ENCODE results near the gene PDE6A. TPM values are rescaled to one million over a fixed set of nuclear protein-coding genes. Genes with fewer than 3 reads are reported as not detected.

Gene PDE6A
- total RNA-seq, 1 donor from 2014 or later = not detected

DNA sequence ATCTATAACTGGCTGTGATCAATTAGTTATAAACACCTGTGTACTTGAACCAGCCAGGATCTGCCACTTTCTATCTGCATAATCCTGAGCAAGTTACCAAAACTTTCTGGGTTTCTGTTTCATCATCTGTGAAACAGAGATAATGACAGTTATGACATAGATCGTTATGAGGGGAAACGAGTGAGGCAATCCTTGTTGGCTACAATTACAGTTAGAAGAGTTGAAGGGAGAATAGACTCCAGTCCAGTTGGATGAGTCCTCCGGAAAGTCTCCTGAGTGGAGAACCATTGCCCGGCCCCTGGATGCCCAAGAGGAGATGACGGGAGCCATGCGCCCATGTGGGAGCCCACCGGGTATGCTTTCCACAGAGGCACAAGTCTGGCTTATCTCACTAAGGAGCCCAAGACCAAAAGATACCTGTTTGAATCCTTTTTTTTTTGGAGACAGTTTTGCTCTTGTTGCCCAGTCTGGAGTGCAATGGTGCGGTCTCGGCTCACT is 4.5 kb downstream of the PDE6A start:
- Histone ChIP-seq H3K4me1 (ENCODE audit: control insufficient read depth in 3 of 3, insufficient read depth in 3 of 3, low read length in 3 of 3) (peaks cover 0 to 2% (median 0%) of the 10 kb centered on the region in 3 donors), H3K27ac (ENCODE audit: low read depth, low read length) (no peak overlapping the region), H3K4me3 (ENCODE audit: low read length in 3 of 3) (no peak overlapping the region), H3K36me3 (ENCODE audit: control insufficient read depth in 3 of 3, insufficient read depth in 3 of 3, low read length in 3 of 3) (no peaks in the 10 kb centered on the region), H3K27me3 (ENCODE audit: control insufficient read depth in 3 of 3, insufficient read depth in 3 of 3, low read length in 3 of 3) (no peaks in the 10 kb centered on the region), H3K9me3 (ENCODE audit: control insufficient read depth in 3 of 3, low read length in 3 of 3) (no peaks in the 10 kb centered on the region), H3K9ac (ENCODE audit: low read depth in 1 of 3, low read length in 3 of 3) (no peak overlapping the region)

DNA sequence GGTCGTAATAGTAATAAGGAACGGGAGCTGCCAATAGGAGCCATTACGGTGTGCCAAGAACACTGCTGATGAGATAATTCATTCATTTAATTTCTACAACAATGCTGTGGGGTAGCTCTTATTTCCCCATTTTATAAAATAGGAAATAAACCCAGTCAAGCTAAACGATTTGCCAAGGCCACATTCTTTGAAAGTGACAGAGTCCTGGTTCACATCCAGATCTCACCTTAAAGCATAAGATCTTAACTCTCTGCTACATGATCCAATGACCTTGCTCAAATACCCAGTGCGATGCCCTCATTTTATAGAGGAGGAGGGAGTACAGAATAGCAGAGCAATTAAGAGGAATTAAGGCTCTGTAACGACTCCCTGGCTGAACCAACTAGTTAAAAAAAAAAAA is 5.0 kb downstream of the PDE6A start:
- Histone ChIP-seq H3K9ac (ENCODE audit: low read depth in 1 of 3, low read length in 3 of 3) (no peak overlapping the region), H3K27ac (ENCODE audit: low read depth, low read length) (no peak overlapping the region), H3K36me3 (ENCODE audit: control insufficient read depth in 3 of 3, insufficient read depth in 3 of 3, low read length in 3 of 3) (no peaks in the 10 kb centered on the region), H3K27me3 (ENCODE audit: control insufficient read depth in 3 of 3, insufficient read depth in 3 of 3, low read length in 3 of 3) (no peaks in the 10 kb centered on the region), H3K4me3 (ENCODE audit: low read length in 3 of 3) (no peak overlapping the region), H3K4me1 (ENCODE audit: control insufficient read depth in 3 of 3, insufficient read depth in 3 of 3, low read length in 3 of 3) (peaks cover 0 to 2% (median 0%) of the 10 kb centered on the region in 3 donors), H3K9me3 (ENCODE audit: control insufficient read depth in 3 of 3, low read length in 3 of 3) (no peaks in the 10 kb centered on the region)

DNA sequence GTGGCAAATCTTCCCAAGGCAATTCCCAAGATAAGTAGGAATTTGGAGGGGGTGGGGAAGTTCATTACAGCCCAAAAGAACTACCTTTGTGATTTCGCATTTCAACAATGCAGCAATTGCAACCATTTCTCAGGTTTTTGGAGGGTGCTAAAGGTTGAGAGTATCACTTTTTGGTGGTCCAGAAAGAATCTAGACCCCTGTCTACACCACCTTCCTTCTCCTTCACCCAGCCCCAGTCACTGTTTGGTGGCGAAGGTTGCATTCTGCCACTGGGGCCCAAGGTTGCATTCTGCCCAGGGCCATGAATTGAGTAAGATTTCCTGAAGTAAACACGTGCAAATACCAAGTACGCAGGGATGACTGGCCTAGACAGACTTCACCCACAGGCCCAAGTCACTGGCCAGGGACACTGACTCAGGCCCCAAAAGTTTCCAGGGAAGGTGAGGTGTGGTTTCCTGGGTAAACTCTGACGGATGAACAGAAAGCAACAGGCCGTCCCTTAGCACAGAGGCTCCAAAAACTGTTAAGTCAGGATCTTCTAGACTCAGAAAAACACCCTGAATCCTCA is 5.7 kb downstream of the PDE6A start:
- Histone ChIP-seq H3K4me3 (ENCODE audit: low read length in 3 of 3) (no peak overlapping the region), H3K4me1 (ENCODE audit: control insufficient read depth in 3 of 3, insufficient read depth in 3 of 3, low read length in 3 of 3) (peaks cover 0 to 2% (median 0%) of the 10 kb centered on the region in 3 donors), H3K9ac (ENCODE audit: low read depth in 1 of 3, low read length in 3 of 3) (no peak overlapping the region), H3K27me3 (ENCODE audit: control insufficient read depth in 3 of 3, insufficient read depth in 3 of 3, low read length in 3 of 3) (no peaks in the 10 kb centered on the region), H3K36me3 (ENCODE audit: control insufficient read depth in 3 of 3, insufficient read depth in 3 of 3, low read length in 3 of 3) (no peaks in the 10 kb centered on the region), H3K27ac (ENCODE audit: low read depth, low read length) (no peak overlapping the region), H3K9me3 (ENCODE audit: control insufficient read depth in 3 of 3, low read length in 3 of 3) (no peaks in the 10 kb centered on the region)

DNA sequence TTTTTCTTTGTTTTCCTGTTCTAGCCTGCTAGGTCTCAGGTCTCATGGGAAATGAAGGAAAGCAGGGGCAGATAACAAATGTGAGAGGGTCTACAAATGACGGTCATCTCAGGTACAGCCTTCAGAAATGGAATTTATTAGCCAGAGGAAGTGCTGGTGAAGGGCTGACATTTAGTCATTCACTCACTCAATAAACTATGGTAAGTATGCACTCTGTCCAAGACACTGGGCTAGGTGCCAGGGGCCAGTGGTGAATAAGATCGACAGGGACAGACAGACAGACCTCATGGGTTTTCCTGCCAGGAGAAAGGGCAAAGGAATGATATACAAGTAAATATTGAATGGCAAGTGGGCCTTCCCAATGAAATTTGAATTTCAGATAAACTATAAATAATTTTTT is 6.3 kb downstream of the PDE6A start:
- no peak overlapping the region for H3K9ac ChIP-seq (ENCODE audit: low read depth in 1 of 3, low read length in 3 of 3)
- no peaks in the 10 kb centered on the region for H3K36me3 ChIP-seq (ENCODE audit: control insufficient read depth in 3 of 3, insufficient read depth in 3 of 3, low read length in 3 of 3)
- H3K4me3 ChIP-seq (ENCODE audit: low read length in 3 of 3) = no peak overlapping the region
- no peaks in the 10 kb centered on the region for H3K27me3 ChIP-seq (ENCODE audit: control insufficient read depth in 3 of 3, insufficient read depth in 3 of 3, low read length in 3 of 3)
- H3K27ac ChIP-seq (ENCODE audit: low read depth, low read length) = no peak overlapping the region
- H3K9me3 ChIP-seq (ENCODE audit: control insufficient read depth in 3 of 3, low read length in 3 of 3) = no peaks in the 10 kb centered on the region
- H3K4me1 ChIP-seq (ENCODE audit: control insufficient read depth in 3 of 3, insufficient read depth in 3 of 3, low read length in 3 of 3) = peaks cover 0 to 2% (median 0%) of the 10 kb centered on the region in 3 donors

DNA sequence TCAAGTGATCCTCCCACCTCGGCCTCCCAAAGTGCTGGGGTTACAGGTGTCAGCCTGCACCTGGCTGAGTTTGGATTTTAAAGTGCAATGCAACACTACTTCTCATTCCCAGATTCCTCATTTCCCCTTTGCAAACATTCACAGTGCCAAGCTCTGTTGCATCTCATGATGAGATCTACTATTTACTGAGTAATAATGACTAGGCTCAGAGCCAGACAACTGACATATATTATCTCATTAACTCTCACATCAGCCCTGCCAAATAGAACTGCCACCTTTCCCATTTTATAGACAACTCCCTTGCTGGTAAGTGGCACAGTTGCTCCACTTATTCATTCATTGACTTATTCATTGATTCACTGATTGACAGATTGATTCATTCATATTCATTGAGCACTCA is 7.0 kb downstream of the PDE6A start:
- Histone ChIP-seq H3K27ac (ENCODE audit: low read depth, low read length) (no peak overlapping the region), H3K27me3 (ENCODE audit: control insufficient read depth in 3 of 3, insufficient read depth in 3 of 3, low read length in 3 of 3) (no peaks in the 10 kb centered on the region), H3K4me3 (ENCODE audit: low read length in 3 of 3) (no peak overlapping the region), H3K9ac (ENCODE audit: low read depth in 1 of 3, low read length in 3 of 3) (no peak overlapping the region), H3K36me3 (ENCODE audit: control insufficient read depth in 3 of 3, insufficient read depth in 3 of 3, low read length in 3 of 3) (no peaks in the 10 kb centered on the region), H3K9me3 (ENCODE audit: control insufficient read depth in 3 of 3, low read length in 3 of 3) (no peaks in the 10 kb centered on the region), H3K4me1 (ENCODE audit: control insufficient read depth in 3 of 3, insufficient read depth in 3 of 3, low read length in 3 of 3) (peaks cover 0 to 2% (median 0%) of the 10 kb centered on the region in 3 donors)

DNA sequence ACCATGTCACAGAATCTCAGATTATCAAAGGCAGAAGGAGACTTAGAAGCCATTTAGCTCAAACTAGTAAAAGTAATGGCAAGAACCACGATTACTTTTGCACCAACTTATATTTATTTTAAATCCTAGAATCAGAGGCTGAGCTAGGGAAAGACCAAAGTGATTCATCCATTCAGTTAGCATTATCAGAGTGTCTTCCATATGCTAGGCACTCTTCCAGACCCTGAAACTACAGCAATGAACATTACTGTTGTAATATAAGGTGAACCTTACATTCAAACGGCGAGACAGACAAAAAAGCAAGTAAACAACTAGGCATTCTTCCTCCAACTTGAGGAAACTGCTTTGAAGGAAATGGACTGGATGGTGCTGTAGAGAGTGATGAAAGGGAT is 7.9 kb downstream of the PDE6A start:
- Histone ChIP-seq H3K27ac (ENCODE audit: low read depth, low read length) (no peak overlapping the region), H3K9ac (ENCODE audit: low read depth in 1 of 3, low read length in 3 of 3) (no peak overlapping the region), H3K9me3 (ENCODE audit: control insufficient read depth in 3 of 3, low read length in 3 of 3) (no peaks in the 10 kb centered on the region), H3K36me3 (ENCODE audit: control insufficient read depth in 3 of 3, insufficient read depth in 3 of 3, low read length in 3 of 3) (no peaks in the 10 kb centered on the region), H3K4me1 (ENCODE audit: control insufficient read depth in 3 of 3, insufficient read depth in 3 of 3, low read length in 3 of 3) (peaks cover 0 to 2% (median 0%) of the 10 kb centered on the region in 3 donors), H3K27me3 (ENCODE audit: control insufficient read depth in 3 of 3, insufficient read depth in 3 of 3, low read length in 3 of 3) (no peaks in the 10 kb centered on the region), H3K4me3 (ENCODE audit: low read length in 3 of 3) (no peak overlapping the region)

DNA sequence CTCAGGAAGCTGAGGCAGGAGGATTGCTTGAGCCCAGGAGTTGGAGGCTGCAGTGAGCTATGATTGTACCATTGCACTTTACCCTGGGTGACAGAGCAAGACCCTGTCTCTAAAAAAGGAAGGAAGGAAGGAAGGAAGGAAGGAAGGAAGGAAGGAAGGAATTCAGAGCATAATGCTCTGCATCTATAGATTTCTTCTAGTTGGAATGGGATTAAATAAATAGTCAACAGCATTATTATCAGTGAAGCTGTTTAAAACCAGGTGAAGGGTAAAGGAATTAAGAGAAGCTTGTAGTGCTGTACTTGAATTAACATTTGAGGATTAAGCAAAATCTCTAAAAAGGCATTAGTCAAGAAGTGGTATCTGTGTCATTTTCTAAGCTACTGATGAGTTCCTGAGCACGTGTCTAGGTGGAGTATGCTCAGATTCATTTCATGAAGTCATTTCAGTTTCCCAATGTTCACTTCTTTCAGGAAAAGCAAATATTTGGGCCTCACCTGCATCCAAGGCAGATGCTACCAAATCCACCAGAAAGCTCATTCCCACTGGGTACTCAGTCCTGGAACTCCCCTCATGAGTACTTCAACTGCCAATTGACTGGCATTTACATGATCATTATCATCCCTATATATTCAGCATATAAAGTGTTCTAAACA is 8.4 kb downstream of the PDE6A start:
- Histone ChIP-seq H3K27ac (ENCODE audit: low read depth, low read length) (no peak overlapping the region), H3K36me3 (ENCODE audit: control insufficient read depth in 3 of 3, insufficient read depth in 3 of 3, low read length in 3 of 3) (no peaks in the 10 kb centered on the region), H3K9ac (ENCODE audit: low read depth in 1 of 3, low read length in 3 of 3) (no peak overlapping the region), H3K4me3 (ENCODE audit: low read length in 3 of 3) (no peak overlapping the region), H3K27me3 (ENCODE audit: control insufficient read depth in 3 of 3, insufficient read depth in 3 of 3, low read length in 3 of 3) (no peaks in the 10 kb centered on the region), H3K4me1 (ENCODE audit: control insufficient read depth in 3 of 3, insufficient read depth in 3 of 3, low read length in 3 of 3) (peaks cover 0 to 2% (median 0%) of the 10 kb centered on the region in 3 donors), H3K9me3 (ENCODE audit: control insufficient read depth in 3 of 3, low read length in 3 of 3) (no peaks in the 10 kb centered on the region)

DNA sequence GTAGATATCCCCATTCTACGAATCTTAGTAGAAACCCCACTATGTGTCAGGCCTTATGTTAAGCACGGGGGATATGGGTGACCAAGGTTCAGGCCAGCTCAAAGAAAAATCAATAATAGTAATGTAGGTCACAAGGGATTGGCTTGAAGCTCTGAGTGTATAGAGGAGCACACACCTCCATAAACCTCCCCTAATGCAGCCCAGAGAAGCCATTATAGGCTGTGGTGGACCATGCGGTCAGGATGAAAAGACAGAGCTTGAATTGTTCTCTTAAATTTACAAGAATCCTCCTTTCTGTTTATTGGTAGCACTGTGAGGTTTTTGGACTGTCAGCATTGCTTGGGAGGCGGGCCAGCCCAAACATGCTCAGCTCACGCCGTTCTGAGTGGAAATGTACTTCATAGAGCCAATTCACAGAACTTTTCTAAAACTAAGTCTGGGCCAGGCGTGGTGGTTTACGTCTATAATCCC is 9.1 kb downstream of the PDE6A start:
- H3K4me1 ChIP-seq (ENCODE audit: control insufficient read depth in 3 of 3, insufficient read depth in 3 of 3, low read length in 3 of 3) = peaks cover 0 to 2% (median 0%) of the 10 kb centered on the region in 3 donors
- H3K9me3 ChIP-seq (ENCODE audit: control insufficient read depth in 3 of 3, low read length in 3 of 3) = no peaks in the 10 kb centered on the region
- H3K9ac ChIP-seq (ENCODE audit: low read depth in 1 of 3, low read length in 3 of 3) = no peak overlapping the region
- H3K36me3 ChIP-seq (ENCODE audit: control insufficient read depth in 3 of 3, insufficient read depth in 3 of 3, low read length in 3 of 3) = no peaks in the 10 kb centered on the region
- H3K4me3 ChIP-seq (ENCODE audit: low read length in 3 of 3) = no peak overlapping the region
- no peaks in the 10 kb centered on the region for H3K27me3 ChIP-seq (ENCODE audit: control insufficient read depth in 3 of 3, insufficient read depth in 3 of 3, low read length in 3 of 3)
- no peak overlapping the region for H3K27ac ChIP-seq (ENCODE audit: low read depth, low read length)

DNA sequence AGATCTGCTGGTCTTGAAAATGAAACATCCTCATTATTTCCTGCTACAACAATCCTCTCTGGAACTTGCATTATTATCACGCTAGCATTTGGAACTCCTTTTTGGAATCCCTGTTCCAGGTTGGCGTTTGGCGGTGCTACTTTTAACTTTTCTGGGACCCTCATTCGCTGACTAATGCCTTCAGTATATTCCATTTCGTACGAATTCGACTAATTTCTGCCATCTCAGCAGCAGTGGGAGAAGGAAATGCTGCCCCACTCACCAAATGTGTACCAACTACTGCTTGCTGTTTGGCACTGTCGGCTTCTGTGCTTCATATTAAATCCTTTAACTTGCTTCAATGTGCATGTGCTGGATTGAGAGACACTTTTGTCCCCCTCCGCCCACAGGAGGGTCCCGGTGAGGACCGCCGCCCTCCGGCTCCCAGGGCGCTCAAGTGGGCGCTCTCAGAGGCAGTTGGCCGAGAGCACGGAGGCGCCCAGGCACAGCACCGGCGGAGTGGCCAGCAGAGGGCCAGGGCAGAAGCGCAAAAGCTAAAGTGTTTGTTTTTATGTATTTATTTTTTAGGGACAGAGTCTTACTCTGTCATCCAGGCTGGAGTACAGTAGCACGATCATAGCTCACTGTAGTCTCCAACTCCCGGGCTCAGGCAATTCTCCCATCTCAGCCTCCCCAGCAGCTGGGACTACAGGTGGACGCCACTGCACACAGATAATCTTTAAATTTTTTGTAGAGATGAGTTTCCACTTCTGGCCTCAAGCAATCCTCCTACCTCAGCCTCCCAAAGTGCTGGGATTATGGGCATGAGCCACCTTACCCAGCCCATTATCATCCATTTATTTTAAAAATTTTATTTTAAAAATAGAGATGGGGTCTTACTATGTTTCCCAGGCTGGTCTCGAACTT is 11.9 kb downstream of the PDE6A start:
- Histone ChIP-seq H3K9ac (ENCODE audit: low read depth in 1 of 3, low read length in 3 of 3) (peak overlapping the region; percentile 52 to 81 (median 72)), H3K36me3 (ENCODE audit: control insufficient read depth in 3 of 3, insufficient read depth in 3 of 3, low read length in 3 of 3) (no peaks in the 10 kb centered on the region), H3K27ac (ENCODE audit: low read depth, low read length) (peak overlapping the region; percentile 38), H3K9me3 (ENCODE audit: control insufficient read depth in 3 of 3, low read length in 3 of 3) (no peaks in the 10 kb centered on the region), H3K27me3 (ENCODE audit: control insufficient read depth in 3 of 3, insufficient read depth in 3 of 3, low read length in 3 of 3) (no peaks in the 10 kb centered on the region), H3K4me3 (ENCODE audit: low read length in 3 of 3) (peak overlapping the region; percentile 71 to 78 (median 76)), H3K4me1 (ENCODE audit: control insufficient read depth in 3 of 3, insufficient read depth in 3 of 3, low read length in 3 of 3) (no peaks in the 10 kb centered on the region)
